ENCODE results near the gene KDM5B.
"Not testable (repeated sequence)": the region's sequence is repeated elsewhere in the genome, so short reads cannot be mapped to it uniquely, and the experiment has no call there.

Gene KDM5B

GRCh38 chr1:202807926-202808757, at the start of gene KDM5B:
TSS of gene KDM5B (minus strand) at chr1:202808421. CDS start at chr1:202808305, 116 bp downstream.
- peak; percentile 39 to 60 for DNase-seq (ENCODE audit: low read depth in 2 of 2)

- DNase-seq (ENCODE audit: low read depth in 2 of 2) = no peak
These were observed 49.0 kb upstream of the KDM5B start for GRCh38 chr1:202857136-202857610.

- DNase-seq (ENCODE audit: low read depth in 2 of 2) = no peak
These were observed 47.8 kb upstream of the KDM5B start for GRCh38 chr1:202856014-202856413.

GRCh38 chr1:202854787-202855186, 46.6 kb upstream of the KDM5B start:
- DNase-seq (ENCODE audit: low read depth in 2 of 2) = no peak

GRCh38 chr1:202852163-202852904, 44.1 kb upstream of the KDM5B start:
- peak in 1 of 2 donors; percentile 41 for DNase-seq (ENCODE audit: low read depth in 2 of 2)

GRCh38 chr1:202850593-202851362, 42.6 kb upstream of the KDM5B start:
- no peak for DNase-seq (ENCODE audit: low read depth in 2 of 2)

- no peak for DNase-seq (ENCODE audit: low read depth in 2 of 2)
These were observed 39.9 kb upstream of the KDM5B start for GRCh38 chr1:202848191-202848542.

- DNase-seq (ENCODE audit: low read depth in 2 of 2) = no peak
These were observed 36.7 kb upstream of the KDM5B start for GRCh38 chr1:202844935-202845334.

GRCh38 chr1:202844259-202844658, 36.0 kb upstream of the KDM5B start:
- DNase-seq (ENCODE audit: low read depth in 2 of 2) = no peak

GRCh38 chr1:202843081-202843480, 34.9 kb upstream of the KDM5B start:
- DNase-seq (ENCODE audit: low read depth in 2 of 2) = no peak

GRCh38 chr1:202837746-202838262, 29.6 kb upstream of the KDM5B start:
- DNase-seq (ENCODE audit: low read depth in 2 of 2) = no peak

- no peak for DNase-seq (ENCODE audit: low read depth in 2 of 2)
These were observed 28.6 kb upstream of the KDM5B start for GRCh38 chr1:202836623-202837403.

- no peak for DNase-seq (ENCODE audit: low read depth in 2 of 2)
These were observed 27.4 kb upstream of the KDM5B start for GRCh38 chr1:202835548-202836072.

- peak in 1 of 2 donors; percentile 32 for DNase-seq (ENCODE audit: low read depth in 2 of 2)
These were observed 26.7 kb upstream of the KDM5B start for GRCh38 chr1:202834771-202835547.

GRCh38 chr1:202831906-202832305, 23.7 kb upstream of the KDM5B start:
- no peak for DNase-seq (ENCODE audit: low read depth in 2 of 2)

GRCh38 chr1:202829223-202829622, 21.0 kb upstream of the KDM5B start:
- not testable (repeated sequence) for DNase-seq (ENCODE audit: low read depth in 2 of 2)

- DNase-seq (ENCODE audit: low read depth in 2 of 2) = no peak
These were observed 17.5 kb upstream of the KDM5B start for GRCh38 chr1:202825748-202826147.

- no peak for DNase-seq (ENCODE audit: low read depth in 2 of 2)
These were observed 13.2 kb upstream of the KDM5B start for GRCh38 chr1:202821467-202821866.

- DNase-seq (ENCODE audit: low read depth in 2 of 2) = no peak
These were observed 10.6 kb upstream of the KDM5B start for GRCh38 chr1:202818819-202819218.

GRCh38 chr1:202815120-202815519, 6.9 kb upstream of the KDM5B start:
- no peak for DNase-seq (ENCODE audit: low read depth in 2 of 2)
